Measurements from ENCODE around the gene NEDD9. TPM values are rescaled to one million over a fixed set of nuclear protein-coding genes. Genes with fewer than 3 reads are reported as not detected.

NEDD9 gene
- total and polyA plus RNA-seq, 2 of the 13 experiments (the other 11 are each of a cell fraction or from before 2014, with no cell fraction given) = 27.1 to 389 TPM

DNA sequence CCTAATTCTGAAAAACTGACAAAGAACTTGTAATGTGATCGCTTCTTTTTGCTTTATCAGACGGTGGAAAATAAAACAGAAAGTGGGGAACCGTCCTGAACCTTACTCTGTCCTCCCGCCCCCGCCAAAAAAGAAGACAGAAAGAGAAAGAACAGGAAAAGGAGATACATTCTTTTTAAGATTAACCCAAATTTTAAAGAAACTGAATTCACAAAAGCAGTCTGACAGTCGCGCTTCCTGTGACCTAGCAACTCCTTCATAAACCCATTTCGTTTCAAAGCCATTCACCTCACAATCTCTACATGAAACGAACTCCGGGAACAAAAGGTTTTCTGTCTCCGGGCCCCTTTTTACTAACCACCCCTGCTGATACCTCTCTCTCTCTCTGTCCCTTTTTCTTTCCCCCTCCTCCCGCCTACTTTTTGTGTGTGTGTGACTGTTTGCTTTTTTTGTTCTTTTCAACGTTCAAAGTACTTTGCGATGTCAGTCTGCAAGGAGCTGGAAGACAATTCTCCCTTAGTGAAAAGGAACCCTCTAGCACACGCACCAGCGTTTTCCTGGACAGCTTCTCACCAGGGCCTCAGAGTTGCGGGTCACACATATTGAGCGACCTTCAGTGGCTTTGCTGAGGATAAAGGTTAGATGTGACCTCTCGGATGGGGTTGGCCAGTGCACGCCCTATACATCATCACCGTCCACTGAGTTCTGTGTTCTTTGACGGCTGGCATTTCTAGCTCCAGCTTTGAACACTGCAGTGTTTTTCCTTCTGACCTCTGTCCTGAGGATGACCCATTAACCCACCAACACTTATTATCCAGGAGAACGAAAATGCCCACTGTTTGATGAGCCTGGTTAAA is 530 bp upstream of the NEDD9 start (continued):
- no peak for TF ChIP-seq ZNF484 (CRISPR knock-in tag; IDR thresholded peaks at IDR 0.05; ENCODE audit: borderline replicate concordance, low read depth)
- peak; percentile 96 for TF ChIP-seq MED1 (CRISPR knock-in tag; IDR thresholded peaks at IDR 0.05)
- TF ChIP-seq TMF1 (CRISPR knock-in tag; IDR thresholded peaks at IDR 0.05; ENCODE audit: low read depth) = peak; percentile 58; the same call in 1 of the 2 replicates
- TF ChIP-seq, protein P1, sequence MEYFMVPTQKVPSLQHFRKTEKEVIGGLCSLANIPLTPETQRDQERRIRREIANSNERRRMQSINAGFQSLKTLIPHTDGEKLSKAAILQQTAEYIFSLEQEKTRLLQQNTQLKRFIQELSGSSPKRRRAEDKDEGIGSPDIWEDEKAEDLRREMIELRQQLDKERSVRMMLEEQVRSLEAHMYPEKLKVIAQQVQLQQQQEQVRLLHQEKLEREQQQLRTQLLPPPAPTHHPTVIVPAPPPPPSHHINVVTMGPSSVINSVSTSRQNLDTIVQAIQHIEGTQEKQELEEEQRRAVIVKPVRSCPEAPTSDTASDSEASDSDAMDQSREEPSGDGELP (IDR thresholded peaks at IDR 0.05; ENCODE audit: borderline replicate concordance, low read depth) = peak; percentile 37; the same call in 1 of the 2 replicates
- peak; percentile 39; the same call in 1 of the 2 replicates for TF ChIP-seq ZNF337 (CRISPR knock-in tag; IDR thresholded peaks at IDR 0.05; ENCODE audit: borderline replicate concordance, low read depth)
- TF ChIP-seq IRF2 (CRISPR knock-in tag; IDR thresholded peaks at IDR 0.05) = peak; percentile 89
- TF ChIP-seq HOXA3 (CRISPR knock-in tag; IDR thresholded peaks at IDR 0.05) = peak; percentile 54; the same call in 1 of the 2 replicates
- TF ChIP-seq, protein P2, sequence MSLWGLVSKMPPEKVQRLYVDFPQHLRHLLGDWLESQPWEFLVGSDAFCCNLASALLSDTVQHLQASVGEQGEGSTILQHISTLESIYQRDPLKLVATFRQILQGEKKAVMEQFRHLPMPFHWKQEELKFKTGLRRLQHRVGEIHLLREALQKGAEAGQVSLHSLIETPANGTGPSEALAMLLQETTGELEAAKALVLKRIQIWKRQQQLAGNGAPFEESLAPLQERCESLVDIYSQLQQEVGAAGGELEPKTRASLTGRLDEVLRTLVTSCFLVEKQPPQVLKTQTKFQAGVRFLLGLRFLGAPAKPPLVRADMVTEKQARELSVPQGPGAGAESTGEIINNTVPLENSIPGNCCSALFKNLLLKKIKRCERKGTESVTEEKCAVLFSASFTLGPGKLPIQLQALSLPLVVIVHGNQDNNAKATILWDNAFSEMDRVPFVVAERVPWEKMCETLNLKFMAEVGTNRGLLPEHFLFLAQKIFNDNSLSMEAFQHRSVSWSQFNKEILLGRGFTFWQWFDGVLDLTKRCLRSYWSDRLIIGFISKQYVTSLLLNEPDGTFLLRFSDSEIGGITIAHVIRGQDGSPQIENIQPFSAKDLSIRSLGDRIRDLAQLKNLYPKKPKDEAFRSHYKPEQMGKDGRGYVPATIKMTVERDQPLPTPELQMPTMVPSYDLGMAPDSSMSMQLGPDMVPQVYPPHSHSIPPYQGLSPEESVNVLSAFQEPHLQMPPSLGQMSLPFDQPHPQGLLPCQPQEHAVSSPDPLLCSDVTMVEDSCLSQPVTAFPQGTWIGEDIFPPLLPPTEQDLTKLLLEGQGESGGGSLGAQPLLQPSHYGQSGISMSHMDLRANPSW (CRISPR knock-in tag; IDR thresholded peaks at IDR 0.05; ENCODE audit: borderline replicate concordance) = peak; percentile 42; the same call in 1 of the 2 replicates
- TF ChIP-seq SMARCE1 (IDR thresholded peaks at IDR 0.05; ENCODE audit: borderline replicate concordance) = no peak
- peak; percentile 72; the same call in 1 of the 2 replicates for TF ChIP-seq ERF (CRISPR knock-in tag; IDR thresholded peaks at IDR 0.05)
- TF ChIP-seq MTA3 (CRISPR knock-in tag; IDR thresholded peaks at IDR 0.05) = no peak
- TF ChIP-seq EHMT2 (IDR thresholded peaks at IDR 0.05; ENCODE audit: borderline replicate concordance, low read depth, low read length) = no peak
- peak in 1 of 2 experiments; percentile 79; a peak in 2 of 4 replicates for TF ChIP-seq KLF16 (CRISPR knock-in tag; IDR thresholded peaks at IDR 0.05)
- TF ChIP-seq ZNF619 (CRISPR knock-in tag; IDR thresholded peaks at IDR 0.05) = 0 out of 2 replicates have a peak, but pooled peaks have one; percentile 20
- TF ChIP-seq TCF7 (IDR thresholded peaks at IDR 0.05; ENCODE audit: low read depth) = peak; percentile 39; the same call in 1 of the 2 replicates
- TF ChIP-seq STAG1 (CRISPR knock-in tag; IDR thresholded peaks at IDR 0.05) = peak; percentile 36; the same call in 1 of the 2 replicates
- TF ChIP-seq, protein P3, sequence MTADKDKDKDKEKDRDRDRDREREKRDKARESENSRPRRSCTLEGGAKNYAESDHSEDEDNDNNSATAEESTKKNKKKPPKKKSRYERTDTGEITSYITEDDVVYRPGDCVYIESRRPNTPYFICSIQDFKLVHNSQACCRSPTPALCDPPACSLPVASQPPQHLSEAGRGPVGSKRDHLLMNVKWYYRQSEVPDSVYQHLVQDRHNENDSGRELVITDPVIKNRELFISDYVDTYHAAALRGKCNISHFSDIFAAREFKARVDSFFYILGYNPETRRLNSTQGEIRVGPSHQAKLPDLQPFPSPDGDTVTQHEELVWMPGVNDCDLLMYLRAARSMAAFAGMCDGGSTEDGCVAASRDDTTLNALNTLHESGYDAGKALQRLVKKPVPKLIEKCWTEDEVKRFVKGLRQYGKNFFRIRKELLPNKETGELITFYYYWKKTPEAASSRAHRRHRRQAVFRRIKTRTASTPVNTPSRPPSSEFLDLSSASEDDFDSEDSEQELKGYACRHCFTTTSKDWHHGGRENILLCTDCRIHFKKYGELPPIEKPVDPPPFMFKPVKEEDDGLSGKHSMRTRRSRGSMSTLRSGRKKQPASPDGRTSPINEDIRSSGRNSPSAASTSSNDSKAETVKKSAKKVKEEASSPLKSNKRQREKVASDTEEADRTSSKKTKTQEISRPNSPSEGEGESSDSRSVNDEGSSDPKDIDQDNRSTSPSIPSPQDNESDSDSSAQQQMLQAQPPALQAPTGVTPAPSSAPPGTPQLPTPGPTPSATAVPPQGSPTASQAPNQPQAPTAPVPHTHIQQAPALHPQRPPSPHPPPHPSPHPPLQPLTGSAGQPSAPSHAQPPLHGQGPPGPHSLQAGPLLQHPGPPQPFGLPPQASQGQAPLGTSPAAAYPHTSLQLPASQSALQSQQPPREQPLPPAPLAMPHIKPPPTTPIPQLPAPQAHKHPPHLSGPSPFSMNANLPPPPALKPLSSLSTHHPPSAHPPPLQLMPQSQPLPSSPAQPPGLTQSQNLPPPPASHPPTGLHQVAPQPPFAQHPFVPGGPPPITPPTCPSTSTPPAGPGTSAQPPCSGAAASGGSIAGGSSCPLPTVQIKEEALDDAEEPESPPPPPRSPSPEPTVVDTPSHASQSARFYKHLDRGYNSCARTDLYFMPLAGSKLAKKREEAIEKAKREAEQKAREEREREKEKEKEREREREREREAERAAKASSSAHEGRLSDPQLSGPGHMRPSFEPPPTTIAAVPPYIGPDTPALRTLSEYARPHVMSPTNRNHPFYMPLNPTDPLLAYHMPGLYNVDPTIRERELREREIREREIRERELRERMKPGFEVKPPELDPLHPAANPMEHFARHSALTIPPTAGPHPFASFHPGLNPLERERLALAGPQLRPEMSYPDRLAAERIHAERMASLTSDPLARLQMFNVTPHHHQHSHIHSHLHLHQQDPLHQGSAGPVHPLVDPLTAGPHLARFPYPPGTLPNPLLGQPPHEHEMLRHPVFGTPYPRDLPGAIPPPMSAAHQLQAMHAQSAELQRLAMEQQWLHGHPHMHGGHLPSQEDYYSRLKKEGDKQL (CRISPR knock-in tag; IDR thresholded peaks at IDR 0.05; ENCODE audit: low read depth) = peak; percentile 33; the same call in 1 of the 2 replicates
- 0 out of 2 replicates have a peak, but pooled peaks have one; percentile 52 for TF ChIP-seq ZNF761 (CRISPR knock-in tag; conservative IDR thresholded peaks at IDR 0.05)
- TF ChIP-seq, protein P4, sequence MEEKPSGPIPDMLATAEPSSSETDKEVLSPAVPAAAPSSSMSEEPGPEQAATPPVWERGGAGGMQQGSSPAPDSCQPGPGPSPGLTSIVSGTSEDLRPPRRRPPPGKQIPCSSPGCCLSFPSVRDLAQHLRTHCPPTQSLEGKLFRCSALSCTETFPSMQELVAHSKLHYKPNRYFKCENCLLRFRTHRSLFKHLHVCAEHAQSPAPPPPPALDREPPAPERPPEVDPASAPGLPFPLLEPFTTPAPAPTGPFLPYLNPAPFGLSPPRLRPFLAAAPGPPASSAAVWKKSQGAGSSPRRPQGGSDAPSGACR (CRISPR knock-in tag; IDR thresholded peaks at IDR 0.05) = peak; percentile 60

Measured in HepG2 (cell line).